Neuronal stem cell (in vitro differentiated cells): Measurements from ENCODE around the gene SVIL.

Source experiments
- DNase-seq: peaks from one replicate; pipeline ENCODE4 v3.0.0-alpha.2; 2013; ENCODE audit warnings: low spot score
- H2AFZ ChIP-seq: one replicate; pipeline ENCODE4 v1.6.1; 2013; ENCODE audit warnings: mild to moderate bottlenecking, low read length, inconsistent platforms
- H2AK5ac ChIP-seq: 2 replicates; pipeline ENCODE4 v1.6.1; 2013; ENCODE audit warnings: low read depth, mild to moderate bottlenecking, inconsistent platforms, low read length, moderate library complexity, mixed read lengths
- H2BK120ac ChIP-seq: 2 replicates; pipeline ENCODE4 v1.6.1; 2013; ENCODE audit warnings: low read depth, mild to moderate bottlenecking, inconsistent platforms, low read length, moderate library complexity, mixed read lengths
- H2BK12ac ChIP-seq: one replicate; pipeline ENCODE4 v1.6.1; 2013; ENCODE audit warnings: low read length, inconsistent platforms
- H2BK15ac ChIP-seq: 2 replicates; pipeline ENCODE4 v1.6.1; 2013; ENCODE audit warnings: mild to moderate bottlenecking, low read length, inconsistent platforms, mixed read lengths
- H2BK5ac ChIP-seq: one replicate; pipeline ENCODE4 v1.6.1; 2013; ENCODE audit warnings: inconsistent platforms, mild to moderate bottlenecking, low read length, moderate library complexity
- H3K14ac ChIP-seq: one replicate; pipeline ENCODE4 v1.6.1; 2013; ENCODE audit warnings: low read length, inconsistent platforms
- H3K18ac ChIP-seq: 2 replicates; pipeline ENCODE4 v1.6.1; 2013; ENCODE audit warnings: low read length, inconsistent platforms
- H3K23ac ChIP-seq: 2 replicates; pipeline ENCODE4 v1.6.1; 2013; ENCODE audit warnings: low read depth, mild to moderate bottlenecking, mixed read lengths, low read length, inconsistent platforms; ENCODE audit not compliant: poor library complexity
- H3K27ac ChIP-seq: replicated peaks from 3 replicates; pipeline ENCODE4 v1.5.1; 2013; ENCODE audit warnings: low read length, inconsistent platforms
- H3K27me3 ChIP-seq, 3 experiments: 2 replicates each; pipeline ENCODE4 v1.6.1; 2013; ENCODE audit warnings: low read length in 3 of 3, mild to moderate bottlenecking in 2 of 3, inconsistent platforms in 1 of 3, low read depth in 1 of 3, mixed read lengths in 1 of 3, moderate library complexity in 1 of 3; ENCODE audit not compliant: control insufficient read depth in 3 of 3, insufficient read depth in 3 of 3
- H3K36me3 ChIP-seq, 2 donors: replicated peaks in 1 of 2; 2 replicates each; pipeline ENCODE4 v1.6.1; 2013; ENCODE audit warnings: low read length in 2 of 2; ENCODE audit not compliant: control insufficient read depth in 2 of 2, insufficient read depth in 2 of 2
- H3K4ac ChIP-seq: 2 replicates; pipeline ENCODE4 v1.6.1; 2013; ENCODE audit warnings: inconsistent platforms, mild to moderate bottlenecking, low read length, moderate library complexity
- H3K4me1 ChIP-seq, 2 donors: 1 replicate in 1 of 2; 2 replicates in 1 of 2; pipeline ENCODE4 v1.6.1; 2013; ENCODE audit warnings: low read length in 2 of 2, low read depth in 1 of 2; ENCODE audit not compliant: control insufficient read depth in 2 of 2, insufficient read depth in 1 of 2
- H3K4me2 ChIP-seq: one replicate; pipeline ENCODE4 v1.6.1; 2013; ENCODE audit warnings: mild to moderate bottlenecking, low read length, inconsistent platforms; ENCODE audit not compliant: insufficient read depth, poor library complexity, severe bottlenecking
- H3K4me3 ChIP-seq, 2 donors: 2 replicates each; pipeline ENCODE4 v1.5.1; 2013; ENCODE audit warnings: low read length in 2 of 2, mild to moderate bottlenecking in 2 of 2, inconsistent platforms in 1 of 2, moderate library complexity in 1 of 2
- H3K79me1 ChIP-seq: one replicate; pipeline ENCODE4 v1.6.1; 2013; ENCODE audit warnings: low read depth, mild to moderate bottlenecking, inconsistent platforms, low read length, moderate library complexity
- H3K9ac ChIP-seq: one replicate; pipeline ENCODE4 v1.6.1; 2013; ENCODE audit warnings: mild to moderate bottlenecking, low read depth, low read length, inconsistent platforms; ENCODE audit not compliant: poor library complexity
- H3K9me3 ChIP-seq, 2 donors: replicated peaks in 1 of 2; 2 replicates each; pipeline versions ENCODE3 to v1.6.1; 2013; ENCODE audit warnings: low read length in 2 of 2, mild to moderate bottlenecking in 2 of 2, inconsistent platforms in 1 of 2, low read depth in 1 of 2, mixed read lengths in 1 of 2, moderate library complexity in 1 of 2; ENCODE audit not compliant: control insufficient read depth in 2 of 2, insufficient read depth in 1 of 2
- H4K8ac ChIP-seq: one replicate; pipeline ENCODE4 v1.6.1; 2013; ENCODE audit warnings: low read depth, mild to moderate bottlenecking, inconsistent platforms, low read length, moderate library complexity
- H4K91ac ChIP-seq: one replicate; pipeline ENCODE4 v1.6.1; 2013; ENCODE audit warnings: low read length, low read depth, mild to moderate bottlenecking, inconsistent platforms; ENCODE audit not compliant: poor library complexity
- WGBS, 2 donors: extraction: QIAGEN DNeasy Blood & Tissue Kit; methylation state at CpG; one replicate each; pipeline ENCODE4 v1.1.7; 2013; ENCODE audit warnings: missing lambda C conversion rate in 2 of 2, mixed read lengths in 1 of 2; ENCODE audit not compliant: insufficient read length in 2 of 2, insufficient replicate concordance in 1 of 2; ENCODE audit errors: extremely low coverage in 2 of 2; 5-methylcytosine and 5-hydroxymethylcytosine counted together

The SVIL gene

DNA sequence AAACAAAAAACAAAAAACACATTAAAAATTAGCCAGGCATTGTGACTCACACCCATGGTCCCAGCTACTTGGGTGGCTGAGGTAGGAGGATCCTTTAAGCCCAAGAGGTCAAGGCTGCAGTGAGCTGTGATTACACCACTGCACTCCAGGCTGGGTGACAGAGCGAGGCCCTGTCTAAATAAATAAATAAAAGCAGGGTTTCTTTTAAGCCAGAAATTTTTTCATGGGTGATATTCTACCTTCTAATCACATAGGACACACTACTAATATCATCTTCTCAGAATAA lies 14.2 kb upstream of the SVIL start:
- H3K27me3 ChIP-seq = no peaks in the 10 kb centered on the region
- H3K4me1 ChIP-seq = peaks cover 1 to 18% of the 10 kb centered on the region in 2 donors
- H2BK15ac ChIP-seq = no peak overlapping the region
- H3K14ac ChIP-seq = no peak overlapping the region
- no peak overlapping the region for H3K4me2 ChIP-seq
- H3K23ac ChIP-seq = no peak overlapping the region
- H2BK5ac ChIP-seq = no peak overlapping the region
- peaks cover under 1% of the 10 kb centered on the region in 2 donors for H3K36me3 ChIP-seq
- no peak overlapping the region for H3K9ac ChIP-seq
- peaks cover 2% of the 10 kb centered on the region for H3K79me1 ChIP-seq
- peaks cover 0 to 3% of the 10 kb centered on the region in 2 donors for H3K9me3 ChIP-seq
- H3K27ac ChIP-seq = no peak overlapping the region
- no peak overlapping the region for H3K4me3 ChIP-seq
- no peak overlapping the region for H4K8ac ChIP-seq
- no peak overlapping the region for H3K4ac ChIP-seq
- no CpG with 5 or more reads among the region's 1 CpG for WGBS, 2 donors
- no peak overlapping the region for H3K18ac ChIP-seq
- no peak overlapping the region for H2AFZ ChIP-seq
- H2BK120ac ChIP-seq = no peak overlapping the region
- no peak overlapping the region for H2AK5ac ChIP-seq
- DNase-seq = no peak
- H4K91ac ChIP-seq = no peak overlapping the region
- no peak overlapping the region for H2BK12ac ChIP-seq

DNA sequence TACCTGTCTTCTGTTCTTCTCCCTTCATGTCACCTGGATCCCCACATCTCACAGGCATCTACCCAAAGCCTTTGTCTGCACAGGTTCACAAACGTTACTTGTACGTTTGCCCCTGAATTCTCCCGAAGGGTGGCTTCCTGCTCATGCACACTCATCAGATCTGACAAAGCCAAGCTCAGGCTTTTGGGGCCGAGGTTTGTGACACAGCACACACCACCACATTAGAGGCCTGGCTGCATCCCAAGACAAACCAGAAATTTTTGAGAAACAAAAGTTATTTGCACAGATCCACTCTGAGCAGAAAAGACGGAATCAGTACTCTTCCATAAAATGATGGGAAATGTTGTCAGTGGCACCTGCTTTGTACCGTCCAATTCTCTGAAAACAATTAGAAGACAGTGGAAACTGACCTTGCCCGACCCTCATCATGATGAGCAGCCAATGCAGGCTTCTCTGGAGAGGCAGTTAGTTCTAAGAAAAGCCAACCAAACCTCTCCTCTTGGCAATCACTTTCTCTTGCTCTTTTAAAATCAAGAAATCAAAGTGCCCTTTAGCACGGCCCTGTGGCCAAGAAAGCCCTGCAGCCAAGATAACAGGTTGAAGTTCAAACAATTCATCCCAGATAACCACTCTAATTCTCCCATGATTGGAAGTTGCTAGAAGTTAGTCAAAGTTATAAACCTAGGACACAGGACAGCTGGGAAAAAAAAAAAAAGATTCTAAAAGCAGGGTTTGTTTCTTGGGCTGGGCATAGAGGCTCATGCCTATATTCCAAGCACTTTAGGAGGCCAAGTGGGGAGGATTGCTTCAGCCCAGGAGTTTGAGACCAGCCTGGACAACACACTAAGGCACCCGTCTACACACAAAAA lies 13.6 kb upstream of the SVIL start:
- Histone ChIP-seq H3K27me3 (no peaks in the 10 kb centered on the region), H3K36me3 (peaks cover 2 to 4% of the 10 kb centered on the region in 2 donors), H3K9me3 (peaks cover 0 to 3% of the 10 kb centered on the region in 2 donors), H3K4me1 (peaks cover 1 to 19% of the 10 kb centered on the region in 2 donors), H3K4ac (no peak overlapping the region), H3K27ac (no peak overlapping the region), H3K14ac (no peak overlapping the region), H3K9ac (no peak overlapping the region), H2BK15ac (no peak overlapping the region), H4K91ac (no peak overlapping the region), H3K4me2 (no peak overlapping the region), H2AFZ (no peak overlapping the region), H2AK5ac (no peak overlapping the region), H2BK5ac (no peak overlapping the region), H3K18ac (no peak overlapping the region), H3K79me1 (peaks cover 2% of the 10 kb centered on the region), H2BK12ac (no peak overlapping the region), H3K23ac (no peak overlapping the region), H2BK120ac (no peak overlapping the region), H3K4me3 (no peak overlapping the region), H4K8ac (no peak overlapping the region)
- no peak for DNase-seq
- no CpG with 5 or more reads among the region's 9 CpGs for WGBS, 2 donors

DNA sequence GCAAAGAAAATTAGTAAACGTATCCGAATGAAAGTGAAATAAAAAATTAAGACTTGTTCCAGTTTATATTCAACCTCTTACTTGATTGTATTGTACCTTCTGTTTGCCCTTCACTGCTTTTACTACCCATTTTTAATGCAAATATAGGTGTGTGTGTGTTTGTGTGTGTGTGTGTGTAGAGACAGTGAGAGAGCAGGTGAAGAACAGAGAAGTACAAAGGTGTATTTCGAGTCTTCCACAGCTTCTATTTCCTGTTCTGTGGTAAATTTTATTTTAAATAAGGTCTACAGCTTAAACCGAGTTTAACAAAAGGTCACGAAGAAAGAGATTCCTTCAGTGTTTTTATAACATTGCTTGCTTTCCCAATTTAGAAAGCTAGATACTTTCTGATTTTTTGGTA lies 12.7 kb upstream of the SVIL start:
- Histone ChIP-seq H3K4me3 (no peak overlapping the region), H2AFZ (no peak overlapping the region)
- no CpG with 5 or more reads among the region's 5 CpGs for WGBS, 2 donors

DNA sequence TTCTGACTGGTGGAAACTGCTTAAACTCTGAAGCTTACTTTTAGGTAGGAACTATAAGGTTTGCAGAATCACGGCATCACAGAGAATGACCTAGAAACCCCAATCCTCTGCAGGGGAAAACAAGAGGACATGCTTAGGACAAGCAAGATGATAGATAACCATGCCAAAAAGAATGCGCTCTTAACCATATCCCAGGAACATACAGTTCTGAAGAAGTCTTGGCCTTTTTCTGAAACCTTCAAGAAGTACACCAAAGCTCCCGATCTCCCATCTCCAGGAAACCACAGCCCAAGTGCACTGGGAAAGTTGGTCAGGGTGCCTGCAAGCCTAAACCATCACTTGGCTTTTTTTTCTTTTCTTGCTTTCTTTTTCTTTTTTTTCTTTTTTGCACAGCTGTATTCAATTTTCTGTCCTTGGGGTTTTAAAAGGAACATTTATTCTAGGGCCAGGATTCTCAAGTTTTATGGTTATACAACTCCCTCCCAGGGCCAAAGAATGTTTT lies 12.2 kb upstream of the SVIL start:
- DNase-seq = no peak

More for the DNA sequence above, 12.7 kb upstream of the SVIL start:
- no peak overlapping the region for H3K9ac ChIP-seq
- no peak for DNase-seq
- no peak overlapping the region for H3K14ac ChIP-seq
- peaks cover 2% of the 10 kb centered on the region for H3K79me1 ChIP-seq
- no peak overlapping the region for H2BK5ac ChIP-seq
- H2BK15ac ChIP-seq = no peak overlapping the region
- no peak overlapping the region for H2BK12ac ChIP-seq
- H3K27ac ChIP-seq = no peak overlapping the region
- H3K27me3 ChIP-seq = no peaks in the 10 kb centered on the region
- H2BK120ac ChIP-seq = no peak overlapping the region
- H3K36me3 ChIP-seq = peaks cover 2 to 4% of the 10 kb centered on the region in 2 donors
- no peak overlapping the region for H2AK5ac ChIP-seq
- H3K18ac ChIP-seq = no peak overlapping the region
- no peak overlapping the region for H3K4ac ChIP-seq
- peaks cover 0 to 3% of the 10 kb centered on the region in 2 donors for H3K9me3 ChIP-seq
- no peak overlapping the region for H3K4me2 ChIP-seq
- peaks cover 1 to 19% of the 10 kb centered on the region in 2 donors for H3K4me1 ChIP-seq
- H3K23ac ChIP-seq = no peak overlapping the region
- H4K91ac ChIP-seq = no peak overlapping the region
- H4K8ac ChIP-seq = no peak overlapping the region

More for the DNA sequence above, 12.2 kb upstream of the SVIL start:
- Histone ChIP-seq H3K4me3 (no peak overlapping the region), H3K23ac (no peak overlapping the region), H3K79me1 (peaks cover 2% of the 10 kb centered on the region), H2BK120ac (no peak overlapping the region), H3K27ac (no peak overlapping the region), H3K9me3 (peaks cover 0 to 3% of the 10 kb centered on the region in 2 donors), H2AK5ac (no peak overlapping the region), H3K27me3 (no peaks in the 10 kb centered on the region), H2BK15ac (no peak overlapping the region), H3K9ac (no peak overlapping the region), H3K4me2 (no peak overlapping the region), H2BK5ac (no peak overlapping the region), H4K91ac (no peak overlapping the region), H2BK12ac (no peak overlapping the region), H3K4ac (no peak overlapping the region), H4K8ac (no peak overlapping the region), H3K36me3 (peaks cover 2 to 4% of the 10 kb centered on the region in 2 donors), H3K14ac (no peak overlapping the region), H2AFZ (no peak overlapping the region), H3K4me1 (peaks cover 1 to 19% of the 10 kb centered on the region in 2 donors), H3K18ac (no peak overlapping the region)
- WGBS, 2 donors = no CpG with 5 or more reads among the region's 3 CpGs
